ENCODE results near the gene NID1. TPM values are rescaled to one million over a fixed set of nuclear protein-coding genes. Genes with fewer than 3 reads are reported as not detected.

NID1 gene
- total and polyA plus RNA-seq, 2 of the 4 experiments (the other 2 are of a cell fraction) = 21.9 to 83.3 TPM

DNA sequence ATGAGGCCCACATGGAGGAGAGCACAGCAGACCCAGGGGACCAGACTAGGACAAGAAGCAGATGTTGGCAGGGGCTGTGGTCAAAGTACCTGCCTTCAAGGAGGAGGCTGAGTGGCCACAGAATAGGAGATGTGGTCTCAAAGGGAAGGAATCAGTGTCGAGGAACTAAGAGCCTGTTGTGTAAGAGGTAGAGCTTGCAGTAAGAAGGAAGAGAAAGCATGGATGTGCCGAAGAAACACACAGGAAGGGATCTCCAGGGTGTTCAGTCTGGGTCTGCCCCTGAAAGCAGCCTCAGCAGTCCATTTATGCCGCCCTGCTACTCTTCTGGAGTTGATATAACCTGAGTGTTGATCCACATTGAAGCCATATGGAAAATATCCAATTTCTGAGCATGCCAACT is 83.9 kb downstream of the NID1 start:
- intact Hi-C loops (cut with micrococcal nuclease) = loop anchor here (10.0 kb wide), 1 partner anchor 54 kb away; no protein-coding TSS in a partner anchor
- H3K79me1 ChIP-seq (ENCODE audit: low read depth in 1 of 2, low read length in 2 of 2) = peaks cover 0 to 9% of the 10 kb centered on the region in 2 experiments; a peak in 1 of 4 replicates
- no peak overlapping the region for H3K56ac ChIP-seq (ENCODE audit: extremely low read depth, insufficient read depth, low read length)
- in situ Hi-C loops (cut with MboI; ENCODE audit: low sequenced_read_pairs) = no loop called here
- no TSS peak for BruUV-seq (replicated peaks)
- no peak overlapping the region for H3K14ac ChIP-seq (replicated peaks; ENCODE audit: low read depth, low read length)
- CTCF ChIA-PET = no interaction called here
- no peak overlapping the region for H3K4ac ChIP-seq (ENCODE audit: low read depth, low read length)
- POLR2A ChIA-PET (ENCODE audit: unreplicated experiment) = no interaction called here
- peaks cover 54% of the 10 kb centered on the region for H3K36me3 ChIP-seq (ENCODE audit: control insufficient read depth, insufficient read depth, low read length)
- 90% methylated on average over 2 of the region's 3 CpGs; no CpG with 5 or more reads in 1 of the 2 experiments for WGBS, 2 experiments (ENCODE audit: extremely low coverage in 2 of 2, insufficient read length in 1 of 2)
- H3K9ac ChIP-seq (ENCODE audit: low read depth, low read length) = no peak overlapping the region
- no peaks in the 10 kb centered on the region for H3K27me3 ChIP-seq (ENCODE audit: control insufficient read depth, insufficient read depth, low read length)
- H2BK120ac ChIP-seq (ENCODE audit: low read depth, low read length) = no peak overlapping the region
- H4K8ac ChIP-seq (ENCODE audit: low read depth in 2 of 2, low read length in 2 of 2) = no peak overlapping the region
- H4K91ac ChIP-seq (ENCODE audit: insufficient read depth, low read depth, low read length) = no peak overlapping the region
- H3K18ac ChIP-seq (ENCODE audit: low read depth, low read length) = no peak overlapping the region
- no peak overlapping the region for H2BK15ac ChIP-seq (ENCODE audit: low read depth, low read length)
- no peak overlapping the region for H2AK9ac ChIP-seq (replicated peaks; ENCODE audit: low read depth, low read length, poor library complexity)
- no peak overlapping the region for H3K23ac ChIP-seq (ENCODE audit: low read depth, low read length)
- TF ChIP-seq MAZ (IDR thresholded peaks at IDR 0.05; ENCODE audit: borderline replicate concordance, low read depth, low read length) (no peak), FOS (IDR thresholded peaks at IDR 0.05; ENCODE audit: low read depth, low read length) (no peak), POLR2A (IDR thresholded peaks at IDR 0.05; ENCODE audit: low read depth, low read length) (no peak), SMC3 (IDR thresholded peaks at IDR 0.05; ENCODE audit: low read depth, low read length) (no peak), RCOR1 (IDR thresholded peaks at IDR 0.05; ENCODE audit: insufficient replicate concordance, low read length) (no peak), BHLHE40 (IDR thresholded peaks at IDR 0.05; ENCODE audit: low read depth, low read length) (no peak), CEBPB (IDR thresholded peaks at IDR 0.05; ENCODE audit: low read depth, low read length) (no peak), CHD1 (IDR thresholded peaks at IDR 0.05; ENCODE audit: low read depth, low read length) (no peak), USF2 (IDR thresholded peaks at IDR 0.05; ENCODE audit: low read depth, low read length) (no peak)
- TF ChIP-seq, protein P1, sequence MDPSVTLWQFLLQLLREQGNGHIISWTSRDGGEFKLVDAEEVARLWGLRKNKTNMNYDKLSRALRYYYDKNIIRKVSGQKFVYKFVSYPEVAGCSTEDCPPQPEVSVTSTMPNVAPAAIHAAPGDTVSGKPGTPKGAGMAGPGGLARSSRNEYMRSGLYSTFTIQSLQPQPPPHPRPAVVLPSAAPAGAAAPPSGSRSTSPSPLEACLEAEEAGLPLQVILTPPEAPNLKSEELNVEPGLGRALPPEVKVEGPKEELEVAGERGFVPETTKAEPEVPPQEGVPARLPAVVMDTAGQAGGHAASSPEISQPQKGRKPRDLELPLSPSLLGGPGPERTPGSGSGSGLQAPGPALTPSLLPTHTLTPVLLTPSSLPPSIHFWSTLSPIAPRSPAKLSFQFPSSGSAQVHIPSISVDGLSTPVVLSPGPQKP (IDR thresholded peaks at IDR 0.05; ENCODE audit: borderline replicate concordance, low read depth, low read length) = no peak
- no peak overlapping the region for H3K27ac ChIP-seq (ENCODE audit: insufficient read depth, low read length)
- H3K4me3 ChIP-seq (ENCODE audit: insufficient read depth, low read depth, low read length) = no peak overlapping the region
- no peaks in the 10 kb centered on the region for H4K20me1 ChIP-seq (ENCODE audit: insufficient read depth, low read length)
- H2BK20ac ChIP-seq (ENCODE audit: low read depth, low read length) = no peak overlapping the region
- H3K4me2 ChIP-seq (ENCODE audit: low read depth, low read length) = no peak overlapping the region
- no peak overlapping the region for H2AK5ac ChIP-seq (ENCODE audit: low read depth, low read length)
- H4K5ac ChIP-seq (ENCODE audit: low read depth, low read length) = no peak overlapping the region
- peaks cover 17% of the 10 kb centered on the region for H3K9me3 ChIP-seq (ENCODE audit: control insufficient read depth, insufficient read depth, low read length)
- no peak overlapping the region for H2BK5ac ChIP-seq (ENCODE audit: low read depth, low read length, poor library complexity, severe bottlenecking)
- no peak overlapping the region for H2AFZ ChIP-seq (replicated peaks; ENCODE audit: low read length, poor library complexity)
- peaks cover 13% of the 10 kb centered on the region for H3K4me1 ChIP-seq (ENCODE audit: control insufficient read depth, insufficient read depth, low read length)
- dilution Hi-C loops (cut with HindIII; ENCODE audit: low sequenced_read_pairs, unreplicated experiment) = no loop called here
- ATAC-seq (ENCODE audit: low read depth) (no peak), DNase-seq (no peak)
- peaks cover 9% of the 10 kb centered on the region; the same call in 1 of the 2 replicates for H3K9me1 ChIP-seq (ENCODE audit: insufficient read depth, low read length)
